Measurements from ENCODE around the gene TGFB2.

TGFB2 gene

GRCh38 chr1:218357211-218357892 lies 12.2 kb downstream of the TGFB2 start:
- in situ Hi-C loops (cut with MboI; ENCODE audit: low sequenced_read_pairs), result no loop called here

GRCh38 chr1:218357893-218358232 lies 12.7 kb downstream of the TGFB2 start:
- in situ Hi-C loops (cut with MboI; ENCODE audit: low sequenced_read_pairs), result no loop called here

GRCh38 chr1:218361298-218362065 lies 16.3 kb downstream of the TGFB2 start:
- in situ Hi-C loops (cut with MboI; ENCODE audit: low sequenced_read_pairs), result no loop called here

- in situ Hi-C loops (cut with MboI; ENCODE audit: low sequenced_read_pairs), result no loop called here
Observed at GRCh38 chr1:218362418-218363076, 17.4 kb downstream of the TGFB2 start.

- in situ Hi-C loops (cut with MboI; ENCODE audit: low sequenced_read_pairs), result no loop called here
Observed at GRCh38 chr1:218363141-218363540, 18.0 kb downstream of the TGFB2 start.

- in situ Hi-C loops (cut with MboI; ENCODE audit: low sequenced_read_pairs), result no loop called here
Observed at GRCh38 chr1:218364028-218364710, 19.0 kb downstream of the TGFB2 start.

GRCh38 chr1:218365226-218365999 lies 20.3 kb downstream of the TGFB2 start:
- in situ Hi-C loops (cut with MboI; ENCODE audit: low sequenced_read_pairs), result no loop called here

GRCh38 chr1:218366322-218367052 lies 21.4 kb downstream of the TGFB2 start:
- in situ Hi-C loops (cut with MboI; ENCODE audit: low sequenced_read_pairs), result no loop called here

GRCh38 chr1:218367118-218367517 lies 22.0 kb downstream of the TGFB2 start:
- in situ Hi-C loops (cut with MboI; ENCODE audit: low sequenced_read_pairs), result no loop called here

GRCh38 chr1:218368686-218369085 lies 23.6 kb downstream of the TGFB2 start:
- in situ Hi-C loops (cut with MboI; ENCODE audit: low sequenced_read_pairs), result no loop called here

- in situ Hi-C loops (cut with MboI; ENCODE audit: low sequenced_read_pairs), result no loop called here
Observed at GRCh38 chr1:218369688-218370511, 24.8 kb downstream of the TGFB2 start.

GRCh38 chr1:218371927-218372672 lies 27.0 kb downstream of the TGFB2 start:
- in situ Hi-C loops (cut with MboI; ENCODE audit: low sequenced_read_pairs), result no loop called here

- in situ Hi-C loops (cut with MboI; ENCODE audit: low sequenced_read_pairs), result no loop called here
Observed at GRCh38 chr1:218374401-218375353, 29.5 kb downstream of the TGFB2 start.

GRCh38 chr1:218376722-218377121 lies 31.6 kb downstream of the TGFB2 start:
- in situ Hi-C loops (cut with MboI; ENCODE audit: low sequenced_read_pairs), result no loop called here

- in situ Hi-C loops (cut with MboI; ENCODE audit: low sequenced_read_pairs), result no loop called here
Observed at GRCh38 chr1:218377143-218377660, 32.1 kb downstream of the TGFB2 start.

- in situ Hi-C loops (cut with MboI; ENCODE audit: low sequenced_read_pairs), result no loop called here
Observed at GRCh38 chr1:218380125-218380977, 35.2 kb downstream of the TGFB2 start.
